Hematopoietic multipotent progenitor cell treated with erythropoietin and hydrocortisone succinate and interleukin-3 and kit ligand, for 4 days (in vitro differentiated cells): ENCODE measurements around the gene ZNF467.

Experiments
- DNase-seq: peaks from one replicate; pipeline ENCODE4 v3.0.0-alpha.2; 2015

ZNF467 gene

GRCh38 chr7:149742075-149742701 lies 31.2 kb downstream of the ZNF467 start:
- DNase-seq = peak; percentile 75

GRCh38 chr7:149741629-149742028 lies 31.8 kb downstream of the ZNF467 start:
- DNase-seq = peak; percentile 60

- DNase-seq = peak; percentile 28
Observed at GRCh38 chr7:149736478-149737360, 36.7 kb downstream of the ZNF467 start.

- DNase-seq = no peak
Observed at GRCh38 chr7:149735779-149736477, 37.5 kb downstream of the ZNF467 start.

GRCh38 chr7:149735181-149735602 lies 38.2 kb downstream of the ZNF467 start:
- DNase-seq = no peak

GRCh38 chr7:149734791-149735075 lies 38.7 kb downstream of the ZNF467 start:
- no peak for DNase-seq

- no peak for DNase-seq
Observed at GRCh38 chr7:149733924-149734790, 39.2 kb downstream of the ZNF467 start.

GRCh38 chr7:149733131-149733923 lies 40.1 kb downstream of the ZNF467 start:
- DNase-seq = no peak

GRCh38 chr7:149732611-149733010 lies 40.8 kb downstream of the ZNF467 start:
- no peak for DNase-seq

GRCh38 chr7:149732111-149732561 lies 41.3 kb downstream of the ZNF467 start:
- no peak for DNase-seq

GRCh38 chr7:149731207-149731955 lies 42.0 kb downstream of the ZNF467 start:
- no peak for DNase-seq

GRCh38 chr7:149729983-149730801 lies 43.2 kb downstream of the ZNF467 start:
- no peak for DNase-seq

- DNase-seq = no peak
Observed at GRCh38 chr7:149729586-149729982, 43.8 kb downstream of the ZNF467 start.

GRCh38 chr7:149728491-149729375 lies 44.7 kb downstream of the ZNF467 start:
- no peak for DNase-seq

GRCh38 chr7:149727899-149728476 lies 45.4 kb downstream of the ZNF467 start:
- no peak for DNase-seq

- DNase-seq = no peak
Observed at GRCh38 chr7:149727053-149727898, 46.1 kb downstream of the ZNF467 start.

GRCh38 chr7:149725916-149726315 lies 47.5 kb downstream of the ZNF467 start:
- no peak for DNase-seq

- peak; percentile 27 for DNase-seq
Observed at GRCh38 chr7:149725426-149725821, 48.0 kb downstream of the ZNF467 start.
